Hepatocyte (in vitro differentiated cells): ENCODE results near the gene PLXND1.

Experiments
- CTCF ChIP-seq: fragments of 200-600 bp; sonication (generic); IDR thresholded peaks from 2 replicates; pipeline ENCODE4 v1.5.1; 2016; ENCODE audit warnings: antibody characterized with exemption, mild to moderate bottlenecking; ENCODE audit not compliant: poor library complexity
- EZH2phosphoT487 ChIP-seq: fragments of 200-600 bp; sonication (generic); IDR thresholded peaks from one replicate; pipeline ENCODE4 v1.6.1; 2018; ENCODE audit warnings: antibody characterized with exemption, mild to moderate bottlenecking, low read depth, moderate library complexity; ENCODE audit not compliant: unreplicated experiment, severe bottlenecking

- TF ChIP-seq CTCF (no peak), EZH2phosphoT487 (no peak)
Observed at GRCh38 chr3:129628169-129628522, 21.7 kb upstream of the PLXND1 start.
